ENCODE results near the gene ASF1A. TPM values are rescaled to one million over a fixed set of nuclear protein-coding genes. Genes with fewer than 3 reads are reported as not detected.
A peak's percentile ranks its signal among the peaks of the same experiment; 100 is the strongest.

ASF1A gene
- total and polyA plus RNA-seq, 2 donors from 2014 or later: 15.1 TPM

- H3K4me3 ChIP-seq (ENCODE audit: low read length in 3 of 3): no peak overlapping the region
These were observed 4.8 kb upstream of the ASF1A start for GRCh38 chr6:118889163-118889562.

GRCh38 chr6:118890997-118891790, 2.8 kb upstream of the ASF1A start:
- Histone ChIP-seq H3K4me1 (ENCODE audit: control insufficient read depth in 2 of 3, insufficient read depth in 2 of 3, low read depth in 1 of 3, low read length in 3 of 3) (peaks cover 0 to 1% (median 0%) of the 10 kb centered on the region in 3 donors), H3K9ac (ENCODE audit: low read length in 3 of 3) (no peak overlapping the region), H3K27ac (ENCODE audit: low read depth in 2 of 2, low read length in 2 of 2) (no peak overlapping the region), H3K36me3 (ENCODE audit: control insufficient read depth in 2 of 3, insufficient read depth in 3 of 3, low read length in 3 of 3) (no peaks in the 10 kb centered on the region), H3K4me3 (ENCODE audit: low read length in 3 of 3) (no peak overlapping the region), H3K9me3 (ENCODE audit: control insufficient read depth in 2 of 3, insufficient read depth in 1 of 3, low read length in 3 of 3) (no peaks in the 10 kb centered on the region), H3K27me3 (ENCODE audit: control insufficient read depth, insufficient read depth, low read length) (no peaks in the 10 kb centered on the region)
- no peak for DNase-seq
- intact Hi-C loops (cut with DNase I): no loop called here
- no peak for TF ChIP-seq CTCF (IDR thresholded peaks at IDR 0.05; ENCODE audit: borderline replicate concordance, extremely low read depth, insufficient read depth)
- FAIRE-seq: no peak

More at GRCh38 chr6:118889163-118889562, 4.8 kb upstream of the ASF1A start:
- no peaks in the 10 kb centered on the region for H3K36me3 ChIP-seq (ENCODE audit: control insufficient read depth in 2 of 3, insufficient read depth in 3 of 3, low read length in 3 of 3)
- no peak overlapping the region for H3K27ac ChIP-seq (ENCODE audit: low read depth in 2 of 2, low read length in 2 of 2)
- no peak for FAIRE-seq
- DNase-seq: no peak
- H3K9me3 ChIP-seq (ENCODE audit: control insufficient read depth in 2 of 3, insufficient read depth in 1 of 3, low read length in 3 of 3): no peaks in the 10 kb centered on the region
- no peak for TF ChIP-seq CTCF (IDR thresholded peaks at IDR 0.05; ENCODE audit: borderline replicate concordance, extremely low read depth, insufficient read depth)
- no peak overlapping the region for H3K9ac ChIP-seq (ENCODE audit: low read length in 3 of 3)
- H3K4me1 ChIP-seq (ENCODE audit: control insufficient read depth in 2 of 3, insufficient read depth in 2 of 3, low read depth in 1 of 3, low read length in 3 of 3): no peaks in the 10 kb centered on the region
- no peaks in the 10 kb centered on the region for H3K27me3 ChIP-seq (ENCODE audit: control insufficient read depth, insufficient read depth, low read length)
- intact Hi-C loops (cut with DNase I): no loop called here

- no peak for FAIRE-seq
- H3K4me3 ChIP-seq (ENCODE audit: low read length in 3 of 3): peak overlapping the region; percentile 77 to 98 (median 93)
- TF ChIP-seq CTCF (IDR thresholded peaks at IDR 0.05; ENCODE audit: borderline replicate concordance, extremely low read depth, insufficient read depth): no peak
- peak overlapping the region in 2 of 3 donors; percentile 68 to 96 for H3K9ac ChIP-seq (ENCODE audit: low read length in 3 of 3)
- H3K9me3 ChIP-seq (ENCODE audit: control insufficient read depth in 2 of 3, insufficient read depth in 1 of 3, low read length in 3 of 3): no peaks in the 10 kb centered on the region
- H3K27me3 ChIP-seq (ENCODE audit: control insufficient read depth, insufficient read depth, low read length): no peaks in the 10 kb centered on the region
- intact Hi-C loops (cut with DNase I): no loop called here
- H3K4me1 ChIP-seq (ENCODE audit: control insufficient read depth in 2 of 3, insufficient read depth in 2 of 3, low read depth in 1 of 3, low read length in 3 of 3): peaks cover 0 to 2% (median 0%) of the 10 kb centered on the region in 3 donors
- no peaks in the 10 kb centered on the region for H3K36me3 ChIP-seq (ENCODE audit: control insufficient read depth in 2 of 3, insufficient read depth in 3 of 3, low read length in 3 of 3)
- DNase-seq: peak in 2 of 5 donors; percentile 20 to 35
- H3K27ac ChIP-seq (ENCODE audit: low read depth in 2 of 2, low read length in 2 of 2): peak overlapping the region; percentile 35 to 84
These were observed 1.5 kb upstream of the ASF1A start for GRCh38 chr6:118892355-118892991.
